Measurements from ENCODE around the gene SEZ6L.
A peak's percentile ranks its signal among the peaks of the same experiment; 100 is the strongest.

Gene SEZ6L

GRCh38 chr22:26393929-26394328, 224.7 kb downstream of the SEZ6L start:
- ChIA-PET CTCF (interaction anchor here (1.5 to 13.8 kb wide), 5 partner anchors 11 to 71 kb away, joined by 4 to 399 read pairs (median 30); no protein-coding TSS in a partner anchor), POLR2A (no interaction called here)
- H3K4me3 ChIP-seq (ENCODE audit: low read depth, low read length) = no peak overlapping the region
- no peak for TF ChIP-seq CTCF (IDR thresholded peaks at IDR 0.05; ENCODE audit: insufficient read depth, low read length, missing control alignments)
- no peak for DNase-seq (ENCODE audit: low read depth, low spot score)

- no peak for TF ChIP-seq CTCF (IDR thresholded peaks at IDR 0.05; ENCODE audit: insufficient read depth, low read length, missing control alignments)
- no peak overlapping the region for H3K4me3 ChIP-seq (ENCODE audit: low read depth, low read length)
- CTCF ChIA-PET = interaction anchor here (1.0 to 13.8 kb wide), 8 partner anchors 10 to 271 kb away, joined by 3 to 399 read pairs (median 6); no protein-coding TSS in a partner anchor
- DNase-seq (ENCODE audit: low read depth, low spot score) = no peak
- POLR2A ChIA-PET = no interaction called here
Observed at GRCh38 chr22:26394777-26395176, 225.5 kb downstream of the SEZ6L start.

- no peak overlapping the region for H3K4me3 ChIP-seq (ENCODE audit: low read depth, low read length)
- no peak for DNase-seq (ENCODE audit: low read depth, low spot score)
- ChIA-PET POLR2A (no interaction called here), CTCF (interaction anchor here (1.0 to 13.8 kb wide), 10 partner anchors 9 to 271 kb away, joined by 3 to 399 read pairs (median 6); no protein-coding TSS in a partner anchor)
- TF ChIP-seq CTCF (IDR thresholded peaks at IDR 0.05; ENCODE audit: insufficient read depth, low read length, missing control alignments) = no peak
Observed at GRCh38 chr22:26395926-26396325, 226.7 kb downstream of the SEZ6L start.

- no peak overlapping the region for H3K4me3 ChIP-seq (ENCODE audit: low read depth, low read length)
- DNase-seq (ENCODE audit: low read depth, low spot score) = peak; percentile 23
- CTCF ChIA-PET = interaction anchor here (1.0 to 13.8 kb wide), 5 partner anchors 19 to 84 kb away, joined by 3 to 399 read pairs (median 4); no protein-coding TSS in a partner anchor
- TF ChIP-seq CTCF (IDR thresholded peaks at IDR 0.05; ENCODE audit: insufficient read depth, low read length, missing control alignments) = peak; percentile 75
- POLR2A ChIA-PET = no interaction called here
Observed at GRCh38 chr22:26398741-26399153, 229.5 kb downstream of the SEZ6L start.

- ChIA-PET CTCF (interaction anchor here (0.8 to 13.8 kb wide), 7 partner anchors 11 to 83 kb away, joined by 3 to 399 read pairs (median 3); no protein-coding TSS in a partner anchor), POLR2A (no interaction called here)
- no peak for DNase-seq (ENCODE audit: low read depth, low spot score)
- no peak for TF ChIP-seq CTCF (IDR thresholded peaks at IDR 0.05; ENCODE audit: insufficient read depth, low read length, missing control alignments)
- no peak overlapping the region for H3K4me3 ChIP-seq (ENCODE audit: low read depth, low read length)
Observed at GRCh38 chr22:26399289-26399688, 230.0 kb downstream of the SEZ6L start.

- ChIA-PET CTCF (interaction anchor here (1.1 to 13.8 kb wide), 6 partner anchors 14 to 63 kb away, joined by 3 to 399 read pairs (median 6); no protein-coding TSS in a partner anchor), POLR2A (interaction anchor here (0.6 kb wide), 2 partner anchors 26 to 37 kb away, joined by 3 read pairs; no protein-coding TSS in a partner anchor)
- DNase-seq (ENCODE audit: low read depth, low spot score) = no peak
- H3K4me3 ChIP-seq (ENCODE audit: low read depth, low read length) = no peak overlapping the region
- no peak for TF ChIP-seq CTCF (IDR thresholded peaks at IDR 0.05; ENCODE audit: insufficient read depth, low read length, missing control alignments)
Observed at GRCh38 chr22:26401726-26402125, 232.5 kb downstream of the SEZ6L start.

Measured in AG04449 (cell line).